ENCODE measurements around the gene IMP4.

The IMP4 gene

DNA sequence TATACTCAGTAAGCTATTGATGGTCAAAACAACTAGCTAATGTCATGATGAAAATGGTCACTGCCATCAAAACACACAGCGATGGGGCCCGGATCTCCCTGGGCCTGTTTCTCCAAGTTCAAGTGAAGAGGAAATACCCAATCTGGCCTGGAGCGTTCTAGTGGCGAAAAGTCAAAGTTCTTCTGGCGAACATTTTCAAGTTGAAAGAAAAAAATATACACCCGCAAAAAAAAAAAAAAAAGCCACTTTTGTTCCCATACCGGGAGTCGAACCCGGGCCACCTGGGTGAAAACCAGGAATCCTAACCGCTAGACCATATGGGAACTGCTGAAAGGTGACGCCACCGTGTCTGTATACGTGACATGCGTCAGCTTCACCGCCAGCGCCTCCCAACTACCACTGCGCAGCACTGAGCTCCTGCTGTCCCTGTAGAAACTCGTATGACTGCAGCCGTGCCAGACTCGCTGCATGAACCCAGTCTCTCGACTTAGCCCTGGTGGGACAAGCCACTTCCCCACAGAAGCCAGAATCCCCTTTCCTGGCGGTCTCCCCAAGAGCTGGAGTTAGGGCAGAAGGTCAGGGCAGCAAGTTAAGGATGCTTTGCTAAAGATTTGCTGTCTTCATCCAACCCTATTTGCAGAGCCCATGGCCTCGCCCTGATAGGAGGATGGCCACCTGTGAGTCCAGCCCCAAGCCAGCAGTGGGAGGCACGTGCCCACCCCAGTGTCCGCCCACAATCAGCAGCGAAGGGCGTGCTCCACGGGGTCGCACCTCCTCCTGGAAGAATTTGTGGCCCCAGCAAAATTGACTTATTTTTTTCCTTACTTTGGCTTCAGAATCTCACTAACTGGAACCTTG is 5.6 kb upstream of the IMP4 start:
- H3K27ac ChIP-seq: peak overlapping the region; percentile 37

DNA sequence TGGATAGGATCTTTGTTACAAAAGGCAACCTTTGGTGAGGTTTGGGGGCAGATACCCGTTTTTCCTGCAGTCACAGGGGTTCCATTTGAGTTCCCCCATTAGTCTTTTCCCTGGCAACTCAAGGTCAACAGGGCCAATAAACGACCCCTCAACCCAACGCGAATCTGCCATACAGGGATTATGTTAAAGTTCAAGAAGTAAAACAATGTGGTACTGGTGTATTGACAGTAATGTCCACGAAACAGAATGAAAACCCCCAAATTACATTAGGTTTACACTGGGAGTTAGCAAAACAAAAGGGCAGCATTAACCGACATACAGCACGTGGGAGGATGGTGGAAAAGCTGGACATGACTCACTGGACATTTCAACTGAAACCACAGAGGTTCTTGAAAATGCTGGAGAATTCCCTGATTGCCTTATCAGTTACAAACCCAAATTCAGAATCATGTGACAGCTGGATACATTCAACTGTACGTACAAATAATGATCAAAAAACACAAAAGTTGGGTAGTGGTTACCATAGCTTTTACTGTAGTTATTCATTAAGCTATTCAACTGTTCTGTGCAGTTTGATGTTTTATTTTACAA is 4.9 kb upstream of the IMP4 start:
- TF ChIP-seq ZFX (IDR thresholded peaks at IDR 0.05): no peak
- TF ChIP-seq CTCF (conservative IDR thresholded peaks at IDR 0.05): no peak
- H3K27ac ChIP-seq: peak overlapping the region; percentile 37

More for the DNA sequence above, 5.6 kb upstream of the IMP4 start:
- no peak for TF ChIP-seq ZFX (IDR thresholded peaks at IDR 0.05)
- TF ChIP-seq CTCF (conservative IDR thresholded peaks at IDR 0.05): no peak; the same call in 1 of the 2 replicates

GRCh38 chr2:130338793-130339345 is 3.8 kb upstream of the IMP4 start:
- TF ChIP-seq ZFX (IDR thresholded peaks at IDR 0.05) (no peak), CTCF (conservative IDR thresholded peaks at IDR 0.05) (no peak)

GRCh38 chr2:130339885-130340745 is 2.6 kb upstream of the IMP4 start:
- TF ChIP-seq CTCF (conservative IDR thresholded peaks at IDR 0.05): no peak
- no peak for TF ChIP-seq ZFX (IDR thresholded peaks at IDR 0.05)
- H3K27ac ChIP-seq: no peak overlapping the region

More at GRCh38 chr2:130338793-130339345, 3.8 kb upstream of the IMP4 start:
- H3K27ac ChIP-seq: no peak overlapping the region

GRCh38 chr2:130341562-130342019 is 1.1 kb upstream of the IMP4 start:
- peak overlapping the region; percentile 76 for H3K27ac ChIP-seq
- TF ChIP-seq CTCF (conservative IDR thresholded peaks at IDR 0.05) (no peak), ZFX (IDR thresholded peaks at IDR 0.05) (no peak)

DNA sequence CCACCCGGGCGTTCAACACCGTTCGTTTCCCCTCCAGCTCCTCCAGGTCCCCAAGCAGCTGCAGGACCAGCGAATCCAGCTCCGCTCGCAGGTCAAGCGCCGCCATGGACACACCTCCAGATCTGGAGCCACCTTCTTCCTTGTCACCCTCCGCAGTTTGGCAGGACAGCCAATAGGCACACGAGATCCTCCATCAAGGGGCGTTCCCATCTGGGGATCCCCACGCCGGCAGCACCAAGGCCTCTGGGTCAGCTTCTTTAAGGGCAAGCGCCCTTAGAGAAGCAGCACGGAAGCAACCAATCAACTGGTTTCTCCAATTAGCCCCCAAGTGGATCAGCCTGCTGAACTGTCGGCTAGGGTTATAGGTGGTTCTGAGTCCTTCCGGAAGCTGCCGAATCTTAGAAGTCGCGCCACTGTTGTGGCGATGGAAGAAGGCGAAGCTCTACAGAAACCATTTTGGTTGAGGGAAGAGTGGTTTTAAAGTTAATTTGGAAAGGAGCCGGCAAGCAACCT is 621 bp upstream of the IMP4 start:
- peak overlapping the region; percentile 76 for H3K27ac ChIP-seq
- TF ChIP-seq ZFX (IDR thresholded peaks at IDR 0.05) (no peak), CTCF (conservative IDR thresholded peaks at IDR 0.05) (no peak)

All from C4-2B (cell line).